ENCODE data around the gene AGT. TPM values are rescaled to one million over a fixed set of nuclear protein-coding genes. Genes with fewer than 3 reads are reported as not detected.

Gene AGT
- total RNA-seq, 2 donors from 2014 or later: not detected

- DNase-seq (ENCODE audit: low spot score): no peak
- peaks cover 0 to 11% of the 10 kb centered on the region in 2 donors for H3K4me1 Mint-ChIP-seq (ENCODE audit: low read depth in 2 of 2)
- no peak overlapping the region for H3K4me3 Mint-ChIP-seq
- H3K9me3 Mint-ChIP-seq: no peaks in the 10 kb centered on the region
- no peak overlapping the region for H3K27ac Mint-ChIP-seq
- no peaks in the 10 kb centered on the region for H3K36me3 Mint-ChIP-seq
- ATAC-seq: no peak
- H3K27me3 Mint-ChIP-seq: peaks cover 0 to 5% of the 10 kb centered on the region in 2 donors
These were observed 5.9 kb downstream of the AGT start for GRCh38 chr1:230707732-230708630.

DNA sequence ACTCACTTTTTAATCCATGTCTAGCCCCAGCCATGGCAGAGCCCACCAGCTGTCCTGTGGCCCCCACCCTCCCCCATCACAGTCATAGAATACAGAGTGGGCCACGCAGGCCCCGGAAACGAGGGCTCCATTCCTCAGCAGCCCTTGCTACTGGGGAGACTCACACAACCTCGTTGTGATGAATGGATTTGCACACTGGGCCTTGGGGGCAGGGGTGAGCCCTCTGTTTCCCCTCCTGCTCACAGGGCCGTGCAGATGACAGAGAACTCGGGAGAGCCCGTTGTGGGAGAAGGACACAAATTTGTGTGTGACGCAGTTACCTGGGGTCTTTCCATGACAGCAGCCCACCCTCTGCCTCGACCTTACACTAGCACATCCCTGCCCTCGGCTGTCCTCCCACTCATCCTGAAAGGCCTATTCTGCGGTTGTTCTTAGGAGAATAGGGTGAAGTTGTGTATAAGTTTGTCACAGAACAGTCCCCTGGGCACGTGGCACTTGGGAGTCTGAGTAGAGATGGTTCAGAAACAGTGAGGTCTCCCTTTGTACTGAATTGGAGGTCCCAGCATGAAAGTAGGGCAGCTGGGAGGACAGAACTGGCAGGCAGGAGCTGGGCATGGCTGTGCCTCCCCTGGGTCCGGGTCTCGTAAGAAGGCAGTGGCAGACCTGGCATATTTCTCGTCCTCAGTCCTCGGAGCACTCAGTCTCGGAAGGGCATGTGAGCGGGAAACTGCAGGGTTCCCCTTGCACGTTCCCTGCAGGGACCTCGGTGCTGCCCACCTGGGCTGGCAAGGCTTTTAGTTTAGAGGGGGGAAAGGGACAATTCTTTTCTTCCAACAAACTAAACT lies 6.8 kb downstream of the AGT start:
- Mint-ChIP-seq H3K4me1 (ENCODE audit: low read depth in 2 of 2) (peaks cover 0 to 11% of the 10 kb centered on the region in 2 donors), H3K4me3 (no peak overlapping the region), H3K36me3 (no peaks in the 10 kb centered on the region), H3K9me3 (no peaks in the 10 kb centered on the region), H3K27ac (no peak overlapping the region), H3K27me3 (peaks cover 0 to 2% of the 10 kb centered on the region in 2 donors)
- DNase-seq (ENCODE audit: low spot score) (peak; percentile 52), ATAC-seq (no peak)

DNA sequence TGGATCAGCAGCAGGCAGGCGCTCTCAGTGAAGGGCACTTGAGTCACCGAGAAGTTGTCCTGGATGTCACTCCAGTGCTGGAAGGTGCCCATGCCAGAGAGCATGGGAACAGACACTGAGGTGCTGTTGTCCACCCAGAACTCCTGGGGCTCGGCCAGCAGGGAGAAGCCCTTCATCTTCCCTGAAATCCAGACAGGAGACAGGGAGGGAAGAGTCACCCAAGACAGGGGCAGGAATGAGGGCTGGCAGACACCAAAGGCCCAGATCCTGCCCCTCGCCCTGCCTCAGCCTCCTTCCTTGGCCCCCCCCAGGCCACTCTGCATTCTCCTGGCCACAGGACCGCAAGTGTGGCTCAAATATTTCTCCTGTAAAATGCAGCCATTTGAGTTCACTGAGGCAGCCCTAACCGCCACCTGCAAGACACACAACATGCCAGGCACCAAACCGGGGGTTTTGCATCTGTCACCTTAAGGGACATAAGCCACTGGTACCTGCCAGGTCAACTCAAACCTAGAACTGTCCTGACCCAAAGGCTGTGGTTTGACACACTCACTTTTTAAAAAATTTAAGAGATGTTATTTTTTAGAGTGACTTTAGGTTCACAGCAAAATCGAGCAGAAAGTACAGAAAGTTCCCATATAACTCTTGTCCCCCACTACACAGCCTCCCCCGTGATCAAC lies 7.8 kb downstream of the AGT start:
- H3K27ac Mint-ChIP-seq: no peak overlapping the region
- ATAC-seq: no peak
- no peaks in the 10 kb centered on the region for H3K36me3 Mint-ChIP-seq
- peaks cover 0 to 11% of the 10 kb centered on the region in 2 donors for H3K4me1 Mint-ChIP-seq (ENCODE audit: low read depth in 2 of 2)
- peak; percentile 12 for DNase-seq (ENCODE audit: low spot score)
- no peaks in the 10 kb centered on the region for H3K9me3 Mint-ChIP-seq
- H3K27me3 Mint-ChIP-seq: peaks cover 0 to 2% of the 10 kb centered on the region in 2 donors
- H3K4me3 Mint-ChIP-seq: no peak overlapping the region

DNA sequence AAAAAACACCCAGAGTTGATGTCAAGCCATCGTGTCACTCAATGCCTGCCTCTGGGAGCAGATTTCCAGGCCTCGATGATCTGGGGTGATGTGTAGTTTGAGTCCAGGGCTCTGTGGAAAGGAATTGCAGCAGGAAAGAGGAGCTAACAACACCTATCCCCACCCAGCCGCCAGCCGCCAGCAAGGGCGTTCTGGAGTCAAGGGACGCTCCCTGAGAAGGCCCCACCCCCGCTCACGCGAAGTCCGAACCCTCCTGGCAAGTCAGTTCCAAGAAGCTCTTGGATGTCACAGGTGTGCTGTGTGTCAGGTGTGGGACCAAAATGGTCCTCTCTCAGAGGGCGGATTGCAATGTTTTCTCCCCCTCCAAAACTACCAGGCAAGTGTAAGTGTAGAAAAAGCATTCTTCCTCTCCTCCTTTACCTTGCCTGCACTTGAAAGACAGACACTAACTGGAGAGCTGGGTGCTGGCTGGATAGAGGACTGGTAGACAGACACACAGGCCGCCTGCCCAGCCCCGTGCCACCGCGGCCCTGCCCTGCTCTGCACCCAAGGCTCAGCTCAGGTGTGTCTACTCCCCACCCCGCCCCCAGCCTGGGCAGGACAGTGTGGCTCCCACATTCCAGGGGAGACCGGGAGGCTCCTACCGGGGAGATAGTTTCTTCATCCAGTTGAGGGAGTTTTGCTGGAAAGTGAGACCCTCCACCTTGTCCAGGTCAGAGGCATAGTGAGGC lies 8.5 kb downstream of the AGT start:
- no peak overlapping the region for H3K27ac Mint-ChIP-seq
- no peak overlapping the region for H3K4me3 Mint-ChIP-seq
- no peaks in the 10 kb centered on the region for H3K9me3 Mint-ChIP-seq
- DNase-seq (ENCODE audit: low spot score) (peak; percentile 45), ATAC-seq (no peak)
- H3K4me1 Mint-ChIP-seq (ENCODE audit: low read depth in 2 of 2): peaks cover 0 to 11% of the 10 kb centered on the region in 2 donors
- no peaks in the 10 kb centered on the region for H3K36me3 Mint-ChIP-seq
- H3K27me3 Mint-ChIP-seq: peaks cover 0 to 5% of the 10 kb centered on the region in 2 donors

DNA sequence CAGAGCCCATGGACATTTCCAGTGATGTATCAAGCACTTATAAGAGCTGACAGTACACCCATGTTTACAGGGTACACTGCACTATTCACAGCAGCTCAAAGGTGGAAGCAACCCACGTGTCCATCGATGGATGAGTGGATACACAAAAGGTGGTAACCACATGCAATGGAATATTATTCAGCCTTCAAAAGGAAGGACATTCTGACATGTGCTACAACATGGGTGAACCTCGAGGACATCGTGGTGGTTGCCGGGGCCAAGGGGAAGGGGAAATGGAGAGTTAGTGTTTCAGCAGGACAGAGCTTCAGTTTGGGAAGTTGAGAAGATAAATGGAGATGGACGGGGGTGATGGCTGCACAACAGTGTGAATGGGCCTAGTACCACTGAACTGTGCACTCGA lies 9.1 kb downstream of the AGT start:
- DNase-seq (ENCODE audit: low spot score) (peak; percentile 3), ATAC-seq (no peak)
- Mint-ChIP-seq H3K9me3 (no peaks in the 10 kb centered on the region), H3K27me3 (peaks cover 3 to 5% of the 10 kb centered on the region in 2 donors), H3K4me3 (no peak overlapping the region), H3K27ac (no peak overlapping the region), H3K4me1 (ENCODE audit: low read depth in 2 of 2) (peaks cover 0 to 11% of the 10 kb centered on the region in 2 donors), H3K36me3 (no peaks in the 10 kb centered on the region)

DNA sequence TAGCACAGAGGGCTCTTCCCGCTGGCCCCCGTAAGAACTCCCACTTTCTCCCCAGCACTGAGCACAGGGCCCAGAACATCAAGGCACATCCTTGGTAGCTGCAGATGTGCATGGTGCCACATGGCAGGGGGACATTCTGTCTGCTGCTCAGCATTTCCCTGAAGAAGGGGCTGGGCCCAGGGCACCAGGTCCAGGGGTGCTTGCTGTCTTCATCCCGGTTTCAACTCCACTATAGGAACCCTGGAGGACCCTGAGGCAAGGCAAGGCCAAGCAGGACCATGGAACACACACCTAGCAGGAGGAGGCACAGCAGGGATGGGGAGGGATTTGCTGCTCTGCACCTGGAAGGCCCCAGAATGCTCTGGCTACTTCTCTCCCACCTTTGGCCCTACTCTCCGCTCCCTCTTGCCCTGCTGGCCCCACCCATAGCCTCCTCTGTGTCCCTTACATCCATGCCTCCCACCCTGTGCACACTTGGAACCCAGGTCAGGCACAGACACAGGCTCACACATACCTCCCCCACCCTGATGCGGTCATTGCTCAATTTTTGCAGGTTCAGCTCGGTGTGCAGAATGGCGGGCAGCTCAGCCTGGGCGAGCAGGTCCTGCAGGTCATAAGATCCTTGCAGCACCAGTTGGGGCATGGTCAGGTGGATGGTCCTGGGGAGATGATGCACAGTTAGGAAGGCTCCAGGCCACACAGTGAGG lies 10.1 kb downstream of the AGT start:
- Mint-ChIP-seq H3K4me1 (ENCODE audit: low read depth in 2 of 2) (peaks cover 0 to 11% of the 10 kb centered on the region in 2 donors), H3K4me3 (no peak overlapping the region), H3K36me3 (no peaks in the 10 kb centered on the region), H3K9me3 (no peaks in the 10 kb centered on the region), H3K27me3 (peaks cover 4 to 5% of the 10 kb centered on the region in 2 donors), H3K27ac (no peak overlapping the region)
- DNase-seq (ENCODE audit: low spot score) (peak; percentile 32), ATAC-seq (no peak)

GRCh38 chr1:230702934-230703678 lies 10.8 kb downstream of the AGT start:
- H3K9me3 Mint-ChIP-seq: no peaks in the 10 kb centered on the region
- ATAC-seq (peak; percentile 34 to 38), DNase-seq (ENCODE audit: low spot score) (peak; percentile 39)
- H3K27ac Mint-ChIP-seq: no peak overlapping the region
- peaks cover 4 to 5% of the 10 kb centered on the region in 2 donors for H3K27me3 Mint-ChIP-seq
- H3K4me1 Mint-ChIP-seq (ENCODE audit: low read depth in 2 of 2): peaks cover 0 to 5% of the 10 kb centered on the region in 2 donors
- H3K4me3 Mint-ChIP-seq: no peak overlapping the region
- no peaks in the 10 kb centered on the region for H3K36me3 Mint-ChIP-seq

GRCh38 chr1:230701895-230702768 lies 11.8 kb downstream of the AGT start:
- Mint-ChIP-seq H3K27me3 (peaks cover 2 to 4% of the 10 kb centered on the region in 2 donors), H3K36me3 (no peaks in the 10 kb centered on the region), H3K4me1 (ENCODE audit: low read depth in 2 of 2) (no peaks in the 10 kb centered on the region), H3K9me3 (no peaks in the 10 kb centered on the region), H3K27ac (no peak overlapping the region), H3K4me3 (no peak overlapping the region)
- ATAC-seq: no peak
- DNase-seq (ENCODE audit: low spot score): peak; percentile 40

- no peaks in the 10 kb centered on the region for H3K9me3 Mint-ChIP-seq
- ATAC-seq (no peak), DNase-seq (ENCODE audit: low spot score) (no peak)
- H3K27ac Mint-ChIP-seq: no peak overlapping the region
- H3K4me1 Mint-ChIP-seq (ENCODE audit: low read depth in 2 of 2): no peaks in the 10 kb centered on the region
- H3K36me3 Mint-ChIP-seq: no peaks in the 10 kb centered on the region
- peaks cover 2 to 4% of the 10 kb centered on the region in 2 donors for H3K27me3 Mint-ChIP-seq
- H3K4me3 Mint-ChIP-seq: no peak overlapping the region
These were observed 12.5 kb downstream of the AGT start for GRCh38 chr1:230701434-230701833.

GRCh38 chr1:230700132-230700531 lies 13.8 kb downstream of the AGT start:
- no peak overlapping the region for H3K4me3 Mint-ChIP-seq
- no peaks in the 10 kb centered on the region for H3K4me1 Mint-ChIP-seq (ENCODE audit: low read depth in 2 of 2)
- ATAC-seq (no peak), DNase-seq (ENCODE audit: low spot score) (no peak)
- H3K9me3 Mint-ChIP-seq: no peaks in the 10 kb centered on the region
- peaks cover 2 to 4% of the 10 kb centered on the region in 2 donors for H3K27me3 Mint-ChIP-seq
- H3K27ac Mint-ChIP-seq: no peak overlapping the region
- no peaks in the 10 kb centered on the region for H3K36me3 Mint-ChIP-seq

DNA sequence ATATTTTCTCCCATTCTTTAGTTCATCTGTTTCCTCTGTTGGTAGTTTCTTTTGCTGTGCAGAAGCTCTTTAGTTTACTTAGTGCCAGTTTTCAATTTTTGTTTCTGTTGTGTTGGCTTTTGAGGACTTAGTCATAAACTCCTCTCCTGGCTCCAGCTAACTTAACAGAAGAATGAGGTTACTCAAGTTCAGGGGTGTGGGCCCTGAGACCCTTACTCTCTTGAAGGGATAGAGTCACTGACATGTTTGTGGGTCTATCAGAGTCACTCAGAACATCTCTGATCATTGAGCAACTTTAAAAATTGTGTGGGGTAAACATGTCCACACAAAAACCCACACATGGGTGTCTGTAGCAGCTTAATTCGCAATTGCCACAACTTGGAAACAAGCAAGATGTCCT lies 14.2 kb downstream of the AGT start:
- Mint-ChIP-seq H3K36me3 (no peaks in the 10 kb centered on the region), H3K27me3 (peaks cover 2 to 4% of the 10 kb centered on the region in 2 donors), H3K4me3 (no peak overlapping the region), H3K27ac (no peak overlapping the region), H3K4me1 (ENCODE audit: low read depth in 2 of 2) (no peaks in the 10 kb centered on the region), H3K9me3 (no peaks in the 10 kb centered on the region)
- DNase-seq (ENCODE audit: low spot score) (no peak), ATAC-seq (no peak)
